OCI-LY3 (cell line): ENCODE data around the gene MYOCD.

Experiments used
- H2AFZ ChIP-seq: fragments of 200-600, 300-600 bp; shearing (Covaris generic); 2 replicates; pipeline ENCODE4 v1.6.0; 2014; ENCODE audit warnings: antibody characterized with exemption, low read depth, low read length
- H3K27ac ChIP-seq: fragments of 200-600, 300-600 bp; sonication (generic); 2 replicates; pipeline ENCODE4 v1.5.1; 2014; ENCODE audit warnings: mild to moderate bottlenecking, low read length, moderate library complexity, mixed read lengths
- H3K27me3 ChIP-seq: fragments of 200-600, 300-600 bp; sonication (generic); 2 replicates; pipeline ENCODE4 v1.6.1; 2014; ENCODE audit warnings: low read depth, low read length, mixed read lengths
- H3K36me3 ChIP-seq: fragments of 200-600, 300-600 bp; sonication (generic); replicated peaks from 2 replicates; pipeline ENCODE3; 2014; ENCODE audit warnings: low read depth, low read length, mixed read lengths
- H3K4me1 ChIP-seq: fragments of 300-600, 200-600 bp; sonication (generic); 2 replicates; pipeline ENCODE4 v1.6.1; 2014; ENCODE audit warnings: low read length, mixed read lengths
- H3K4me2 ChIP-seq: fragments of 200-600, 300-600 bp; sonication (generic); 2 replicates; pipeline ENCODE4 v1.6.1; 2014; ENCODE audit warnings: low read length, mixed read lengths
- H3K4me3 ChIP-seq: fragments of 300-600, 200-600 bp; sonication (generic); 2 replicates; pipeline ENCODE4 v1.5.1; 2014; ENCODE audit warnings: antibody characterized with exemption, mild to moderate bottlenecking, low read length, moderate library complexity
- H3K79me2 ChIP-seq: fragments of 300-600, 200-600 bp; shearing (Covaris generic); 2 replicates; pipeline ENCODE4 v1.6.1; 2014; ENCODE audit warnings: mild to moderate bottlenecking, low read length, mixed read lengths
- H3K9ac ChIP-seq: fragments of 300-600, 200-600 bp; shearing (Covaris generic); 2 replicates; pipeline ENCODE4 v1.6.0; 2014; ENCODE audit warnings: mild to moderate bottlenecking, low read length, moderate library complexity
- H3K9me3 ChIP-seq: fragments of 200-600, 300-600 bp; shearing (Covaris generic); 2 replicates; pipeline ENCODE4 v1.6.1; 2014; ENCODE audit warnings: low read length, mixed read lengths; ENCODE audit not compliant: insufficient read depth
- H4K20me1 ChIP-seq: fragments of 200-600, 300-600 bp; sonication (generic); 2 replicates; pipeline ENCODE4 v1.6.1; 2016; ENCODE audit warnings: low read length, mixed read lengths; ENCODE audit not compliant: insufficient read depth
- EZH2phosphoT487 ChIP-seq: fragments of 200-600 bp; shearing (Covaris generic); IDR thresholded peaks from 2 replicates; pipeline ENCODE4 v1.6.1; 2018; ENCODE audit warnings: antibody characterized with exemption, mixed run types, low read depth
- TF ChIP-seq, protein P1 (sequence below): fragments of 200-600, 300-600 bp; sonication (generic); IDR thresholded peaks from 2 replicates; pipeline ENCODE4 v1.5.1; 2014; ENCODE audit warnings: antibody characterized with exemption, low read length, low read depth

The MYOCD gene, protein sequence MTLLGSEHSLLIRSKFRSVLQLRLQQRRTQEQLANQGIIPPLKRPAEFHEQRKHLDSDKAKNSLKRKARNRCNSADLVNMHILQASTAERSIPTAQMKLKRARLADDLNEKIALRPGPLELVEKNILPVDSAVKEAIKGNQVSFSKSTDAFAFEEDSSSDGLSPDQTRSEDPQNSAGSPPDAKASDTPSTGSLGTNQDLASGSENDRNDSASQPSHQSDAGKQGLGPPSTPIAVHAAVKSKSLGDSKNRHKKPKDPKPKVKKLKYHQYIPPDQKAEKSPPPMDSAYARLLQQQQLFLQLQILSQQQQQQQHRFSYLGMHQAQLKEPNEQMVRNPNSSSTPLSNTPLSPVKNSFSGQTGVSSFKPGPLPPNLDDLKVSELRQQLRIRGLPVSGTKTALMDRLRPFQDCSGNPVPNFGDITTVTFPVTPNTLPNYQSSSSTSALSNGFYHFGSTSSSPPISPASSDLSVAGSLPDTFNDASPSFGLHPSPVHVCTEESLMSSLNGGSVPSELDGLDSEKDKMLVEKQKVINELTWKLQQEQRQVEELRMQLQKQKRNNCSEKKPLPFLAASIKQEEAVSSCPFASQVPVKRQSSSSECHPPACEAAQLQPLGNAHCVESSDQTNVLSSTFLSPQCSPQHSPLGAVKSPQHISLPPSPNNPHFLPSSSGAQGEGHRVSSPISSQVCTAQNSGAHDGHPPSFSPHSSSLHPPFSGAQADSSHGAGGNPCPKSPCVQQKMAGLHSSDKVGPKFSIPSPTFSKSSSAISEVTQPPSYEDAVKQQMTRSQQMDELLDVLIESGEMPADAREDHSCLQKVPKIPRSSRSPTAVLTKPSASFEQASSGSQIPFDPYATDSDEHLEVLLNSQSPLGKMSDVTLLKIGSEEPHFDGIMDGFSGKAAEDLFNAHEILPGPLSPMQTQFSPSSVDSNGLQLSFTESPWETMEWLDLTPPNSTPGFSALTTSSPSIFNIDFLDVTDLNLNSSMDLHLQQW

DNA sequence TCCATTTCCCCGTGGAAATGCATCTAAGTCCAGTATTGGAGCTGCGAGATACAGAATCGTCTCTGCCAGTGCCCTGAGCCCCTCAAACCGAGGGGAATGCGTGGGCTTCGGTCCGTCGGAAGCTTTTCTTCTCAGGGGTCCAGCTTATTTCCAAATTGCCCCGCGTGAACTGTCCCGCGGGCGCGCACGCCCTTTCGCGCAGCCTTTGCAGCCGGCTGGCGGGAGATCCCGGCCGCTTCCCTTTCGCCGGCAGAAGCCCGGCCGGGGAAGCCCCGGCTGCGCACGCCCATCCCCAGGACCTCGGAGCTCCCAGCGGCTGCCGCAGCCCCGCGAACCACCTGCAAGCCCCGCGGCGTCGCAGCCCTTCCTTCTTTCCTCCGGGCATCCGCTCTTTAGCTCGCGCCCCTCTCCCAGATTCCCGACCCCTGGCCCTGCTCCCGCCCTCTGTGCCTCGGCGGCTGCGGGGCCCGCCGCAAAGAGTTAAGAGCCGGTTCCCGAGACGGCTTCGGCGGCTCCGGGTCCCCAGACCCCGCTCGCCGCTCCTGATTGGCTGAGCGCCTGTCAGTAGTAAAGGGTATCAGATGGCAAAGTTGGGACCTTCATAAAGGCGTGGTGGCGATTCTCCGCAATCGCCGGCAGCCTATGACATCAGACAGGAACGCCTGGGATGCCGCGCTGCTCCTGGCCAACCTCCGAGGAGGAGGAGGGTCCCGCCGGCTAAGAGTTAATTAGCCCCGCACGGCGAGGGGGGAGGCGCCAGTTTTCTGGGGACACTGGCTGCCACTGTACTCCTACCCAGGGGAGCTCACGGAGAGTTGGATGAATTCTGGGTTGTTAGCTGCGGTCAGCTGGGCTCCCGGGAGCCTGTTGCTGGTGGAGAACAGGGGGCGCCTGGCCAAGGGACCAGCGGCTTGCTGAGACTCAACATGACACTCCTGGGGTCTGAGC, at the start of gene MYOCD:
Gene MYOCD (plus strand): TSS at position 628 of the 948 bp plus-strand sequence. CDS start 299 bp downstream, at position 927.
- Histone ChIP-seq H3K27ac (peak within 1 kb of the TSS; percentile 98), H3K36me3 (peaks cover 38% of the 10 kb centered on the region), H3K4me2 (peak within 1 kb of the TSS; percentile 95), H3K4me1 (peaks cover 33% of the 10 kb centered on the region), H3K9me3 (no peaks in the 10 kb centered on the region), H3K4me3 (peak within 1 kb of the TSS; percentile 96), H2AFZ (no peak within 1 kb of the TSS), H4K20me1 (peaks cover 8% of the 10 kb centered on the region), H3K27me3 (no peaks in the 10 kb centered on the region), H3K9ac (peak within 1 kb of the TSS; percentile 100), H3K79me2 (peaks cover 70% of the 10 kb centered on the region)
- TF ChIP-seq EZH2phosphoT487, result no peak
- TF ChIP-seq, protein P1, sequence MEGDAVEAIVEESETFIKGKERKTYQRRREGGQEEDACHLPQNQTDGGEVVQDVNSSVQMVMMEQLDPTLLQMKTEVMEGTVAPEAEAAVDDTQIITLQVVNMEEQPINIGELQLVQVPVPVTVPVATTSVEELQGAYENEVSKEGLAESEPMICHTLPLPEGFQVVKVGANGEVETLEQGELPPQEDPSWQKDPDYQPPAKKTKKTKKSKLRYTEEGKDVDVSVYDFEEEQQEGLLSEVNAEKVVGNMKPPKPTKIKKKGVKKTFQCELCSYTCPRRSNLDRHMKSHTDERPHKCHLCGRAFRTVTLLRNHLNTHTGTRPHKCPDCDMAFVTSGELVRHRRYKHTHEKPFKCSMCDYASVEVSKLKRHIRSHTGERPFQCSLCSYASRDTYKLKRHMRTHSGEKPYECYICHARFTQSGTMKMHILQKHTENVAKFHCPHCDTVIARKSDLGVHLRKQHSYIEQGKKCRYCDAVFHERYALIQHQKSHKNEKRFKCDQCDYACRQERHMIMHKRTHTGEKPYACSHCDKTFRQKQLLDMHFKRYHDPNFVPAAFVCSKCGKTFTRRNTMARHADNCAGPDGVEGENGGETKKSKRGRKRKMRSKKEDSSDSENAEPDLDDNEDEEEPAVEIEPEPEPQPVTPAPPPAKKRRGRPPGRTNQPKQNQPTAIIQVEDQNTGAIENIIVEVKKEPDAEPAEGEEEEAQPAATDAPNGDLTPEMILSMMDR, result no peak

DNA sequence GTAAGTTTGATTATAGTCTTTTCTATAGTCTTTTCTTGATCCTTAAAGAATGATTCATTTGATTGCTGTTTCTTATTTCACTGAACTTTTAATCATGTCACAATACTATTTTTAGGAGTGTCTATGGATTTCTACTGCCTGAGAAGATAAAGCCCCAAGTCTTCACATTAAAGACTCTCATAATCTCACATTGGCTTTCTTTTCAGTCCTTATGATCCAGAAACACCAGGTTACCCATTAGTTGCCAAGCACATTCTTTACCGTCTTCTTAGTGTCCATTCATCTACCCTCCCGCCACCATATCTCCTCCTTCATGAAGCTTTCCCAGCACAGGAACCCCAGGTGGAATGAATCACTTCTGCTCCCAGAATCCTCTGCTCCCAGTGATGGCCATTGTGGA, 49.5 kb upstream of the MYOCD start:
- H3K9me3 ChIP-seq, result no peaks in the 10 kb centered on the region
- H4K20me1 ChIP-seq, result no peaks in the 10 kb centered on the region
- H3K9ac ChIP-seq, result no peak overlapping the region
- no peaks in the 10 kb centered on the region for H3K27me3 ChIP-seq
- peaks cover 11% of the 10 kb centered on the region for H3K4me1 ChIP-seq
- no peak overlapping the region for H3K4me3 ChIP-seq
- H2AFZ ChIP-seq, result no peak overlapping the region
- no peaks in the 10 kb centered on the region for H3K79me2 ChIP-seq
- no peak for TF ChIP-seq EZH2phosphoT487
- TF ChIP-seq, protein P1, result no peak
- no peaks in the 10 kb centered on the region for H3K36me3 ChIP-seq
- no peak overlapping the region for H3K4me2 ChIP-seq
- no peak overlapping the region for H3K27ac ChIP-seq

DNA sequence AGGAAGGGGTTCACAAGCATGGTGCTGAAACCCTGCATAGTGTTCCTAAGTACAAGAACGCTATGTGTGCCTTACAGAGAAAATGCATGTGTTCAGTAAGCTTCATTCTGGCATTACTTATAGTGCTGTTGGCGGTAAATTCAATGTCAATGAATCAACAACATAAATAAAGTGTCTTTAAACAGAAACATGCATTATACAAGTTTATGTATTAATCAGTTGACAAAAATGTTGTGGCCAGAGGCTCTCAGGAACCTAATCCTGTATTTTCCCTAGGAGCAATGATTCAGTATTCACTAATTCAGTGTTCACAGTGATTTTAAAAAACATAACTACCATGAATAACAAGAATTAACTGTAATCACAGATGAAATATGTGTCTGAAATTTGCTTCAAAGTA, 47.1 kb upstream of the MYOCD start:
- Histone ChIP-seq H3K9me3 (no peaks in the 10 kb centered on the region), H3K27me3 (no peaks in the 10 kb centered on the region), H3K4me3 (no peak overlapping the region), H3K9ac (no peak overlapping the region), H3K4me1 (peaks cover 11% of the 10 kb centered on the region), H3K27ac (no peak overlapping the region), H4K20me1 (no peaks in the 10 kb centered on the region), H3K36me3 (no peaks in the 10 kb centered on the region), H3K79me2 (no peaks in the 10 kb centered on the region), H2AFZ (no peak overlapping the region), H3K4me2 (no peak overlapping the region)
- TF ChIP-seq, protein P1, result no peak
- TF ChIP-seq EZH2phosphoT487, result no peak
